ENCODE results near the gene FMO4. TPM values are rescaled to one million over a fixed set of nuclear protein-coding genes. Genes with fewer than 3 reads are reported as not detected.
A peak's percentile ranks its signal among the peaks of the same experiment; 100 is the strongest.

The FMO4 gene, protein sequence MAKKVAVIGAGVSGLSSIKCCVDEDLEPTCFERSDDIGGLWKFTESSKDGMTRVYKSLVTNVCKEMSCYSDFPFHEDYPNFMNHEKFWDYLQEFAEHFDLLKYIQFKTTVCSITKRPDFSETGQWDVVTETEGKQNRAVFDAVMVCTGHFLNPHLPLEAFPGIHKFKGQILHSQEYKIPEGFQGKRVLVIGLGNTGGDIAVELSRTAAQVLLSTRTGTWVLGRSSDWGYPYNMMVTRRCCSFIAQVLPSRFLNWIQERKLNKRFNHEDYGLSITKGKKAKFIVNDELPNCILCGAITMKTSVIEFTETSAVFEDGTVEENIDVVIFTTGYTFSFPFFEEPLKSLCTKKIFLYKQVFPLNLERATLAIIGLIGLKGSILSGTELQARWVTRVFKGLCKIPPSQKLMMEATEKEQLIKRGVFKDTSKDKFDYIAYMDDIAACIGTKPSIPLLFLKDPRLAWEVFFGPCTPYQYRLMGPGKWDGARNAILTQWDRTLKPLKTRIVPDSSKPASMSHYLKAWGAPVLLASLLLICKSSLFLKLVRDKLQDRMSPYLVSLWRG
- total RNA-seq = 10 to 100 TPM in 1 of 8 experiments, 1 to 10 TPM in 3, under 1 TPM in 4; 0.05 to 11.2 (median 1.4) TPM

DNA sequence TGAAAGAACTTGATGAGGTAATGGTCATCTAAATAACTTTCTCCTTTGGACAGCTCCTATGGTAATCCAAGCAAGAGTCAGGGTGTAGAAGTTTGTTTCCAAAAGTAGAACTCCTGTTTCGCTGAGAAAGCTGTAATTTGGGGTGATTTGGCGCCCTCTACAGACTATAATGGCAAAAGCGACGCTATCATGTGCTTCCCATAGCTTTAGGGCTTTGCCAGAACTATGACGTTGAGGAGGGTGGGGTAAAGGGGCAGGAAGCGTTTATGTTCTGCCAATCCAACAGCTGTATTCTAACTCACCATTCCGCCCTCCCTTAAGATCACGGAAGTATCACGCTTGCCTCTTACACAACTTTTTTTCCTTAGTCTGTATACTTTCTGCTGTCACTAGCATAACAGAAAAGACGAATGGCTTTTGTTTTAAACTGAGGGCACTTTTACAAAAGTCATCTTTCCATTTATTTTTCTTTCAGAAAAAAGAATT lies at the start of gene FMO4:
FMO4 (plus strand) TSS at position 349 of the 486 bp plus-strand sequence. CDS start 5,643 bp downstream, outside the sequence.
- Histone ChIP-seq H3K4me3 (no peak within 1 kb of the TSS), H3K4me1 (replicated peaks in 1 of 2) (no peaks in the 10 kb centered on the region), H3K27ac (no peak within 1 kb of the TSS)
- ATAC-seq (replicated peaks in 6 of 8) = peak; percentile 75 to 100 (median 98)
- 0 to 40% (median 9%) methylated on average over 1 to 10 of the region's 10 CpGs for WGBS, 10 experiments
- in situ Hi-C loops (cut with MboI; ENCODE audit: low pct_unique_long_range_greater_than_20kb in 2 of 9, low sequenced_read_pairs in 9 of 9, unreplicated experiment in 9 of 9) = loop anchor here in 1 of 9 experiments (10.0 kb wide), 1 partner anchor 69 kb away; the partner anchor contains the start of gene FMO1

DNA sequence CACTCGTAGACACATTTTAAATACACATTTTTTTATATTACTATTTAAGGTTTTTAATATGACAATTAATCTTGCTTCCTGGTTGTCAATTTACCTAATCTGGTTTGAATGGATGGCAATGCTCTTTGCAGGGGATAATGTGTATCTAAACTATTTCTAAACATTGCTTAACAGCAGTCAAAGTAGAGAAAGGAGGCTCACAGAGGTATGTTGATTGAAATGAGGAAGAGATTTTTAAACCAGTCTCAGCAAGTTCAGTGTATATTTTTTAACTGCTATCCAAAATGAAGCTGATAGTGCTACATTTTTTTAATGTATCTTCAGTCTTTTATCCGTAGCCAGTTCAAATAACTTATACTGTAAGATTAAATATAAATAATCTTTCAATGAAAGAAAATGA lies 48.3 kb upstream of the FMO4 start:
- in situ Hi-C loops (cut with MboI; ENCODE audit: low pct_unique_long_range_greater_than_20kb in 2 of 9, low sequenced_read_pairs in 9 of 9, unreplicated experiment in 9 of 9) = no loop called here
- Histone ChIP-seq H3K4me1 (replicated peaks in 1 of 2) (no peaks in the 10 kb centered on the region), H3K4me3 (no peak overlapping the region), H3K27ac (no peak overlapping the region)
- ATAC-seq (replicated peaks in 6 of 8) = no peak
- 17 to 92% (median 67%) methylated on average over 2 of the region's 2 CpGs for WGBS, 10 experiments

DNA sequence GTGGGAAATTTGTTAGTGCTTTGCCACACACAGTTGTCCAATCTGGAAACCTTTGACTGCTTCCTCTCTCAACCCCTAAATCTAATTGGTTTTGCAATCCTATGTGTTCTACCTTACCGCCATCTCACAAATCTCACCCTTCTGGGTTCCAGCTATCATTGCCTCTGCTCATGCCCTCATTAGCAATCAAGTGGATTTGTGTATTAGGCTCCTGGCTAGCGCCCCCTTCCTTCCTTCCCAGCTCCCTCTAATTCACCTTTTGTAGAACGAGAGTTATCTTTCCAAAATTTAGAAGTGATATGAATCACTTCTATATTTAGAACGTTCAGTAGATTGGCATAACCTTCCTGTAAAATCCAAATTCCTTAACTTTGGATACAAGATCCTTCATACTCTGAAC lies 47.1 kb upstream of the FMO4 start:
- ATAC-seq (replicated peaks in 6 of 8) = no peak
- in situ Hi-C loops (cut with MboI; ENCODE audit: low pct_unique_long_range_greater_than_20kb in 2 of 9, low sequenced_read_pairs in 9 of 9, unreplicated experiment in 9 of 9) = no loop called here
- no peaks in the 10 kb centered on the region for H3K4me1 ChIP-seq (replicated peaks in 1 of 2)
- no peak overlapping the region for H3K4me3 ChIP-seq
- WGBS, 10 experiments = 12 to 88% (median 62%) methylated on average over 2 to 4 of the region's 4 CpGs; no CpG with 5 or more reads in 1 of the 10 experiments
- H3K27ac ChIP-seq = no peak overlapping the region

DNA sequence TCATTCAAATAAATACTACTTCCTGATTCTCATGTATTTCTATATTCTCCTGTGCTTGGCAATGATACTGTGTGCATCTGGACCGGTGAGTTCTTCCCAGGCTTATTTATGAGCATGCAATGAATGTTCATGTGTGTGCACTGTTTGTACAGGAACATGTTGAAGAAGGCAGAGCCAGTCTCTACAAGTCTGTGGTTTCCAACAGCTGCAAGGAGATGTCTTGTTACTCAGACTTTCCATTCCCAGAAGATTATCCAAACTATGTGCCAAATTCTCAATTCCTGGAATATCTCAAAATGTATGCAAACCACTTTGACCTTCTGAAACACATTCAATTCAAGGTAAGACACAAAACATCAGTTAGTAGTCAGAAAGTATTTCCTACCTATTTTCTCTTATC lies 46.6 kb upstream of the FMO4 start:
- H3K27ac ChIP-seq = no peak overlapping the region
- in situ Hi-C loops (cut with MboI; ENCODE audit: low pct_unique_long_range_greater_than_20kb in 2 of 9, low sequenced_read_pairs in 9 of 9, unreplicated experiment in 9 of 9) = no loop called here
- no peak overlapping the region for H3K4me3 ChIP-seq
- H3K4me1 ChIP-seq (replicated peaks in 1 of 2) = no peaks in the 10 kb centered on the region
- WGBS, 10 experiments = 0 to 100% (median 71%) methylated on average over 1 of the region's 1 CpG; no CpG with 5 or more reads in 5 of the 10 experiments
- ATAC-seq (replicated peaks in 6 of 8) = peak in 2 of 8 experiments; percentile 23 to 80

DNA sequence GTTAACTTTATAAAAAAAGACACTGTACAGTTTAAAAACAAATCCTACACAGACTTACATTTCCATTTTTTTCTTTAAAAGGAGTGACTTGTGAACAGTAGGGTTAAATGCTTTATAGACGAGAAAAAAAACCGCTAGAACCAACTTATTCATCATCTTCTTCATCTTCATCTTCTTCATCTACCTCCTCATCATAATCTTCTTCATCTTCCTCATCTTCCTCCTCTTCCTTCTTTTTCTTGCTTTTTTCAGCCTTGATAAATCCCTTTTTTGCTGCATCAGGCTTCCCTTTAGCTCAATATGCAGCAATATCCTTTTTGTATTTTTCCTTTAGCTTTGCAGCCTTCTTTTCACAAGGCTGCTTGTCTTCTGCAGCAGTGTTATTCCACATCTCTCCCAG lies 43.2 kb upstream of the FMO4 start:
- ATAC-seq (replicated peaks in 6 of 8) = no peak
- Histone ChIP-seq H3K4me3 (no peak overlapping the region), H3K27ac (no peak overlapping the region), H3K4me1 (replicated peaks in 1 of 2) (no peaks in the 10 kb centered on the region)
- in situ Hi-C loops (cut with MboI; ENCODE audit: low pct_unique_long_range_greater_than_20kb in 2 of 9, low sequenced_read_pairs in 9 of 9, unreplicated experiment in 9 of 9) = no loop called here
- 55 to 100% (median 91%) methylated on average over 2 of the region's 2 CpGs for WGBS, 10 experiments

DNA sequence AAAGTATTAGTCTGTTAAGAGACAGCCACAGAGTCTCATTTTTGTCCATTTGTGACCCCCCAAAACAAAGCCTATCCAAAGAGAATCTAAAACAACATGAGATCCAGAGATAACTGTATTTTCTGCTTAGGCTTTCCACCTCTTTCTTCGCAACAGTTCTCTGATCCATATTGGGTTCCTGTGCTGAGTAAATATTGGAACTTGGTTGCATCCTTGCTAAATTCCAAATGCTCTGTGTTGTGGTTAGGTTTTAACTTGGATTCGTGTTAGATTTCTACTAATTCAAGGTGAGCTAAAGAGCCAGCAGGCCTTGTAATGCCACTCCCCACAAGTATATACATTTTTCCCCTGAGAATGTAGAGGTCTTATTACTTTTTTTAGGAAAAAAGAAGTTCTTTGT lies 36.4 kb upstream of the FMO4 start:
- Histone ChIP-seq H3K27ac (no peak overlapping the region), H3K4me1 (replicated peaks in 1 of 2) (no peaks in the 10 kb centered on the region), H3K4me3 (no peak overlapping the region)
- in situ Hi-C loops (cut with MboI; ENCODE audit: low pct_unique_long_range_greater_than_20kb in 2 of 9, low sequenced_read_pairs in 9 of 9, unreplicated experiment in 9 of 9) = loop anchor here in 1 of 9 experiments (25.0 kb wide), 1 partner anchor 265 kb away; no protein-coding TSS in a partner anchor
- no peak for ATAC-seq (replicated peaks in 6 of 8)
- 36 to 69% (median 57%) methylated on average over 1 to 2 of the region's 2 CpGs; no CpG with 5 or more reads in 1 of the 10 experiments for WGBS, 10 experiments

DNA sequence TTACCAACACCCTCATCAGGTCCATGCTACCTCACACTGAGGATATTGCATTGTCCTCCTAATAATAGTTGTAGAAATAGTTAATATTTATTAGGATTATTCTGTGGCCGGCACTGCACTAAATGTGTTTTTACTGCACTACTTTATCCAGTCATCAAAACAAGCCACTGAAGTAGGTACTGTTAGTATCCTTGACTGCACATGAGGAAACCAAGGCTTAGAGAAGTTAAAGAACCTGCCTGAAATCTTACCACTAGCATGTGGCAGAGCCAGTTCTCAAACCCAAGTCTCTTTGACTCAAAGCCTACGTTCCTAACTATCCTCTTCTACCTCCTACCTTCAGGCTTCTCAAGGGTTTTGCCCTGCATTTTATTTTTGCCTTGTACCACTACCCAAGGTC lies 34.7 kb upstream of the FMO4 start:
- Histone ChIP-seq H3K4me1 (replicated peaks in 1 of 2) (no peaks in the 10 kb centered on the region), H3K27ac (no peak overlapping the region), H3K4me3 (no peak overlapping the region)
- ATAC-seq (replicated peaks in 6 of 8) = no peak
- in situ Hi-C loops (cut with MboI; ENCODE audit: low pct_unique_long_range_greater_than_20kb in 2 of 9, low sequenced_read_pairs in 9 of 9, unreplicated experiment in 9 of 9) = loop anchor here in 1 of 9 experiments (25.0 kb wide), 1 partner anchor 267 kb away; no protein-coding TSS in a partner anchor
- WGBS, 10 experiments = 17 to 88% (median 82%) methylated on average over 1 to 2 of the region's 2 CpGs; no CpG with 5 or more reads in 3 of the 10 experiments

DNA sequence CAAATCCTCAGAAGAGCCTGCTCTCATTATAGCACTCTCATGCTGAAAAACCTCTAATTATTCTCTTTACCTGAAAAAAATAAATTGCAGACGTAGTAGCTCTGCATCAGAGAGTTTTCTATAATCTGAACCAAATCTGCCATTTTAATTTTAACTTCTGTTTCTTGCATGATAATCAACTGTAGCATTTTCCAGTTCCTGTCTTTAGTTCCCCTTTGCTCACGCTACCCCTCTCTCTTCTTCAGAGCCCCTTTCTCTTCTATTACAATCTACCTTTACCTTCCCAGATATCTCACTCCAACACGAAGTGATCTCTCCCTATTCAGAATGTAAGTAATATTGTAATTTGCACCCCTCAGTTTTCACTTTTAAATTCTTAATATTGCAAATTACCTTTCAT lies 34.3 kb upstream of the FMO4 start:
- ATAC-seq (replicated peaks in 6 of 8) = no peak
- H3K4me1 ChIP-seq (replicated peaks in 1 of 2) = no peaks in the 10 kb centered on the region
- H3K27ac ChIP-seq = no peak overlapping the region
- in situ Hi-C loops (cut with MboI; ENCODE audit: low pct_unique_long_range_greater_than_20kb in 2 of 9, low sequenced_read_pairs in 9 of 9, unreplicated experiment in 9 of 9) = loop anchor here in 1 of 9 experiments (25.0 kb wide), 1 partner anchor 267 kb away; no protein-coding TSS in a partner anchor
- 0 to 96% (median 66%) methylated on average over 1 to 3 of the region's 3 CpGs for WGBS, 10 experiments
- H3K4me3 ChIP-seq = no peak overlapping the region

DNA sequence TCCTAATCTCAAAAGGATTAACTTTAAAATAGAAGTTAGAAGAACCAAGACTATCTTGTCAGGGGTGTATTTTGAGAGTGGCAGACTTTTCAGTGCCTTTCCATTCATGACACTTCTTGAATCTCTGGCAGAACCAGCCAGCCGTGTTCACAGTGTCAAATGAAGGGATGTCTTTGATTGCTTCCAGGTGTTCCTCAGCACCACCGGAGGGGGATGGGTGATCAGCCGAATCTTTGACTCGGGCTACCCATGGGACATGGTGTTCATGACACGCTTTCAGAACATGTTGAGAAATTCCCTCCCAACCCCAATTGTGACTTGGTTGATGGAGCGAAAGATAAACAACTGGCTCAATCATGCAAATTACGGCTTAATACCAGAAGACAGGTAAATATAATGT lies 33.4 kb upstream of the FMO4 start:
- Histone ChIP-seq H3K4me3 (no peak overlapping the region), H3K4me1 (replicated peaks in 1 of 2) (no peaks in the 10 kb centered on the region), H3K27ac (no peak overlapping the region)
- WGBS, 10 experiments = 24 to 94% (median 74%) methylated on average over 4 to 7 of the region's 7 CpGs; no CpG with 5 or more reads in 3 of the 10 experiments
- no peak for ATAC-seq (replicated peaks in 6 of 8)
- in situ Hi-C loops (cut with MboI; ENCODE audit: low pct_unique_long_range_greater_than_20kb in 2 of 9, low sequenced_read_pairs in 9 of 9, unreplicated experiment in 9 of 9) = loop anchor here in 1 of 9 experiments (25.0 kb wide), 1 partner anchor 268 kb away; no protein-coding TSS in a partner anchor

DNA sequence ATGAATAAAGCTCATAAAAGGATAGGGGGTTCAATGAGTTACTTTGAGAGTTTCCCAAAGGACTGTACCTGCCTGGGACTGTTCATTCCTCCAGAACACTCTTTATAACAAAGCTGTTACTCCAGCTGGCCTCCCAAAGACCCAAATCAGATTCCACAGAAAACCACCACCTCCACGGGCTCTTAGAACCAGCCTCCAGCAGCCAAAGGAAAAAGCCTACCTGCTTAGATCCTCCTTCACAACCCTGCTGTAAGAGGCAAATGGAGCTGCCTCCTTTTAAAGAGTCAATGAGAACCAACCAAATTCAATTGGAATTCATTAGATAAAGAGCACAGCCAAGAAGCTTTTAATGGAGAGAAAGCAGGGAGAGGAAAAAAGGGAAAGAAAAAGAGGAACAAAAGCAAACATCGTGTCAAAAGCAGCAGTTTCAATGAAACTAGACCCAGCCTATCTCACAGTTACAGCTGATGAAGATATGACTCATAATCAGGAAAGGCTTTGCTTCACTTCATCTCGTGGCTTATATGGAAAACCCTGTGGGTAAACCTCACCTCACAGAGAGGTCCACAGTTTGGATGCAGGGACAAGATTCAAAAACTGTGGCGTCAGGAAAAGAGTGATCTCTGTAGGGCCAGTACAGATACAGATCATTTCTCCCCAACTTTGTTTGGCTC lies 27.8 kb upstream of the FMO4 start:
- peak in 2 of 8 experiments; percentile 41 to 68 for ATAC-seq (replicated peaks in 6 of 8)
- no peak overlapping the region for H3K27ac ChIP-seq
- no peak overlapping the region for H3K4me3 ChIP-seq
- H3K4me1 ChIP-seq (replicated peaks in 1 of 2) = no peaks in the 10 kb centered on the region
- WGBS, 10 experiments = 13 to 92% (median 60%) methylated on average over 2 to 4 of the region's 4 CpGs
- in situ Hi-C loops (cut with MboI; ENCODE audit: low pct_unique_long_range_greater_than_20kb in 2 of 9, low sequenced_read_pairs in 9 of 9, unreplicated experiment in 9 of 9) = loop anchor here in 1 of 9 experiments (25.0 kb wide), 1 partner anchor 274 kb away; no protein-coding TSS in a partner anchor

DNA sequence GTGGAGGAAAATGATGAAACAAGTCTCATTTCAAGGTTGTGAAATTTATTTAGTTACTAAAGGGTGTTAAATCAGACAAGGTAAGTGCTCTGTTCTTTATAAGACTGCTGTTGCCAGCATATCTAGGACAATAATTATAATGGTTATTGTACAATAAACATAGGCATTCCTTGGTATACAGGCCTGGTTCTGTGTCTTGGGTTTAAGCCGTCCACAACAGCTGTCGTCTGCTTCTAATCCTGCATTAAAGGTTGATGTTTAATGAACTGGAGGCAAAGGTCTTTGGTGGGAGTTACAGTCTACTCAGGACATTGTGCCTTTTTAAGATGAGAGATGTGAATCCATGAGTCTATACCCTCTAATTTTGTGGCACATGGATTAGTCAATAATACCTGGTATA lies 23.4 kb upstream of the FMO4 start:
- H3K27ac ChIP-seq = no peak overlapping the region
- H3K4me1 ChIP-seq (replicated peaks in 1 of 2) = no peaks in the 10 kb centered on the region
- no peak for ATAC-seq (replicated peaks in 6 of 8)
- H3K4me3 ChIP-seq = no peak overlapping the region
- 84 to 100% (median 97%) methylated on average over 1 to 2 of the region's 2 CpGs; no CpG with 5 or more reads in 4 of the 10 experiments for WGBS, 10 experiments
- in situ Hi-C loops (cut with MboI; ENCODE audit: low pct_unique_long_range_greater_than_20kb in 2 of 9, low sequenced_read_pairs in 9 of 9, unreplicated experiment in 9 of 9) = loop anchor here in 1 of 9 experiments (25.0 kb wide), 1 partner anchor 278 kb away; no protein-coding TSS in a partner anchor

DNA sequence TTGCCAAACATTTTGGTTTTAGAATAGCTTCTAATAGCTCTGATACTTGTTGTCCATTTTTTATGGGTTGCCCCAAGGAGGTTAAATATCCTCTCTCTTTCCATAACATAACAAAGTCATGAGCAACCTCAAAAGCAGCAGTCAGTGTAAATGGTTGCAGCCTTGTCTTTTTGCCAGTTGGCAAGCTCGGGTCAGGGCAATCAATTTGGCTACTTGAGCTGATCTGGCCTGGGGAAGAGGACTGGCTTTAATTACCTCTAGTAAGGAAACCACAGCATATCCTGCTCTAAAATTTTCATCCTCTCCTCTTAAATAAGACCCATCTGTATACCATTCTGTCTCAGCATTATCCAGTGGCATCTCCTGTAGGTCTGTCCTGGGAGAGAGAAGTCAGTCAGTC lies 21.2 kb upstream of the FMO4 start:
- Histone ChIP-seq H3K4me1 (replicated peaks in 1 of 2) (no peaks in the 10 kb centered on the region), H3K4me3 (no peak overlapping the region), H3K27ac (no peak overlapping the region)
- in situ Hi-C loops (cut with MboI; ENCODE audit: low pct_unique_long_range_greater_than_20kb in 2 of 9, low sequenced_read_pairs in 9 of 9, unreplicated experiment in 9 of 9) = loop anchor here in 1 of 9 experiments (25.0 kb wide), 1 partner anchor 280 kb away; no protein-coding TSS in a partner anchor
- 0 to 100% (median 44%) methylated on average over 1 of the region's 1 CpG; no CpG with 5 or more reads in 3 of the 10 experiments for WGBS, 10 experiments
- ATAC-seq (replicated peaks in 6 of 8) = no peak

All from motor neuron (in vitro differentiated cells).